ENCODE results near the gene SYT13. TPM values are rescaled to one million over a fixed set of nuclear protein-coding genes. Genes with fewer than 3 reads are reported as not detected.

SYT13 gene
- total RNA-seq, 2 experiments from 2014 or later, result not detected

DNA sequence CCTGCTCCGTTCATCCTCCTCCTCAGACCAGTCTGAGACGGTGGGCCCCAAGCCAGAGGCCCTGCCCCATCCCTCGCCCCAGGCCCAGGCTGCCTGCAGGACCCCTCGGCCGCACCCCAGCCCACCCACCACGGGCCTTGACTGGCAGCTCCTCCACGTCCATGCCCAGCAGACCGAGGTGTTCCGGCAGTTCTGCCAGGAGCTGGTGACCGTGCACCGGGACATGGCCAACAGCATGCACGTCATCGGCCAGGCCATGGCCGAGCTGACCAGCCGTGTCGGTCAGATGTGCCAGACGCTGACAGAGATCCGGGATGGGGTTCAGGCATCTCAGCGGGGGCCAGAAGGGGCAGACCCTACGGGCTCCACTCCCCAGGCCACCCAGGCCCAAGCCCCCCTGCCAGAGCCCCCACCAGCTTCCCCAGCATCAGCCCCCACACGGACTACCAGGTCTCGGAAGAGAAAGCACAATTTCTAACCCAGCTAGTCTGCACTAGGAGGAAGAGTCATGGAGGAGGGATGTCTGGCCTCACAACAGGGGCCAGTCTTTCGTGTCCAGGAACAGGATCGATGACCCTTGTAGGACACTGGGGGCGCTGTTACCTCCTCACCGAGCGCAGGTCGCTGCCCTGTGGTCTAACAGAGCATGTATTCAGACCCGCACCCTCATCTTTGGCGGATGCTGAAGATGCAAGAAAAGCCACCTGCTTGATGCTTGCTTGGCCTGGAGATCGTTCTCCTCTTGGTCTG, 73.4 kb downstream of the SYT13 start:
- CTCF ChIA-PET, result no interaction called here

DNA sequence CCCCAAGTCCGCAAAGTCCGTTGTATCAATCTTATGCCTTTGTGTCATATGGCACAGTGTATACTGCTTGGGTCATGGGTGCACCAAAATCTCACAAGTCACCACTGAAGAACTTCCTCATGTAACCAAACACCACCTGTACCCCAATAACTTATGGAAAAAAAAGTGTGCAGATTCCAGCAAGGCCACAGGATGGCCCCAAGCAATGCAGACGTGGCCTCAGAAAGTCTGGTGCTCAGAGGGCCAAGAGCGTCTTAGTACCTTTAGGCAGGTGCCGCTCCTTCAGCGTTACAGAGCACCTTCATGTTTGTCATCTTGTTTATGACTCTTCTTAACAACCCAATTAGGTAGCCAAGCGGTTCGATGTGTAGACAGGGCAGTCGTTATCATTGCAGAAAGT, 74.4 kb downstream of the SYT13 start:
- H3K27ac Mint-ChIP-seq, result no peak overlapping the region
- no peaks in the 10 kb centered on the region for H3K9me3 Mint-ChIP-seq (ENCODE audit: low read depth)
- ATAC-seq (no peak), DNase-seq (no peak)
- no peaks in the 10 kb centered on the region for H3K36me3 Mint-ChIP-seq
- CTCF ChIA-PET, result no interaction called here
- no peaks in the 10 kb centered on the region for H3K27me3 Mint-ChIP-seq
- no peak overlapping the region for H3K4me3 Mint-ChIP-seq
- peaks cover 15% of the 10 kb centered on the region for H3K4me1 Mint-ChIP-seq

More for the DNA sequence above, 73.4 kb downstream of the SYT13 start:
- no peak for ATAC-seq
- Mint-ChIP-seq H3K36me3 (no peaks in the 10 kb centered on the region), H3K4me1 (peaks cover 15% of the 10 kb centered on the region), H3K9me3 (ENCODE audit: low read depth) (no peaks in the 10 kb centered on the region), H3K27ac (no peak overlapping the region), H3K27me3 (no peaks in the 10 kb centered on the region), H3K4me3 (no peak overlapping the region)
- no peak for DNase-seq

DNA sequence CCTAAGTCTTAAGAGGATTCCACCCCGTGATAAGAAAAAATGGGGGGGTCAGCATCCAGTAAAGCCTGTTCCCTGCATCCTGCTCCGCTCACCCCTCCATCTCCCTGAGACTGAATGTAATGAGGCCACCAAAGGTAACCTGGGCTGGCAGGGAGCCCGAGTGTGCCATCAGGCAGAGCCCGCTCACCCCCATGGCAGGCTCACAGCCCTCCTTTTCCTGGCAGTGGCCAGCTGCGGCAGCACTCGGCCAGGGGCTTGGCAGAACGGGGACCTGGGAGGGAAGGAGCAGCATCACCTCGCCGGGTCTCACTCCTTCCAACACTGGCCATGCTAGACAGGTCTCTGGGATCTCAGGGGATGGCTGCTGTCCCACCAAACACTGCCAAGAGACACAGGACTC, 75.3 kb downstream of the SYT13 start:
- Mint-ChIP-seq H3K4me1 (peaks cover 15% of the 10 kb centered on the region), H3K4me3 (no peak overlapping the region), H3K9me3 (ENCODE audit: low read depth) (no peaks in the 10 kb centered on the region), H3K27ac (no peak overlapping the region), H3K36me3 (no peaks in the 10 kb centered on the region), H3K27me3 (no peaks in the 10 kb centered on the region)
- CTCF ChIA-PET, result no interaction called here
- ATAC-seq, result no peak
- no peak for DNase-seq

DNA sequence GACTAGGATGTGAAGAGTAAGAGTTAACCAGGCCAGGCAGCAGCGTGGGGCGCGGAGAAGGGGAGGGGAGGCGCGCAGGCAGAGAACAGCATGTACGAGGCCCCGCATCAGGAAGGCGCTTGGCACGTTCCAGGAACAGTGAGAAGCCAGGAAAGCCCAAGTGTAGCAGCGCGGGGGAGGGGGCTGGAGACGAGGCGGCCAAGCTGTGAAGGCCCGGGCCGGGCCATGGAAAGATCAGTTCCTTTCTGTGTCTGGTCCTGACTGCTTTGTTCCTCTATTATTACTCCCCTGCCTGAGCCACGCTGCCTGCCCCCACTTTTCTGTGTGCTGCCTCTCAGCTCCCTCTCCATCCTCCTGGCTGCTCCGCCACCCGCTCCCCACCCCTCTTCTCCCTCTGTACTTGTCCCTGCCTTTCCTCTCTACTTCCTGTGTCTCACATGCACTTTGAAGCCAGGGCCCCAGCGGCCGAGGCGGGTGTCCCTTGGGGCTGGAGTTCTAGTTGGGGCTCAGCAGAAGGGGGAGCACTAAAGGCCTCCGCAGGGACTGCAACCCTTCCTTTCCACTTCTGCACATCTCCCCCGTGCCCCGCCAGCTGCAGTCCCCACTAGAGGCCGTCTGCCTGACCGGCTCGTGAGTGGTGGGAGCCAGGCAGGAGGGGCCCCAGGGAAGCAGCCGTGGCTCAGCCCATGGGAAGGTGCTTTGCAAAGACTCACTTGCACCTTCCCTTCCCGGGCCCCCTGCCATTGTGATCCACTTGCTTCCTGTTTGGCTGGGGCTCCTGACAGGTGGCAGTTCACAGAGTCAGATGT, 76.0 kb downstream of the SYT13 start:
- Mint-ChIP-seq H3K9me3 (ENCODE audit: low read depth) (no peaks in the 10 kb centered on the region), H3K4me3 (no peak overlapping the region), H3K36me3 (no peaks in the 10 kb centered on the region), H3K4me1 (peaks cover 8% of the 10 kb centered on the region), H3K27ac (no peak overlapping the region), H3K27me3 (no peaks in the 10 kb centered on the region)
- ATAC-seq (no peak), DNase-seq (no peak)
- CTCF ChIA-PET, result no interaction called here

DNA sequence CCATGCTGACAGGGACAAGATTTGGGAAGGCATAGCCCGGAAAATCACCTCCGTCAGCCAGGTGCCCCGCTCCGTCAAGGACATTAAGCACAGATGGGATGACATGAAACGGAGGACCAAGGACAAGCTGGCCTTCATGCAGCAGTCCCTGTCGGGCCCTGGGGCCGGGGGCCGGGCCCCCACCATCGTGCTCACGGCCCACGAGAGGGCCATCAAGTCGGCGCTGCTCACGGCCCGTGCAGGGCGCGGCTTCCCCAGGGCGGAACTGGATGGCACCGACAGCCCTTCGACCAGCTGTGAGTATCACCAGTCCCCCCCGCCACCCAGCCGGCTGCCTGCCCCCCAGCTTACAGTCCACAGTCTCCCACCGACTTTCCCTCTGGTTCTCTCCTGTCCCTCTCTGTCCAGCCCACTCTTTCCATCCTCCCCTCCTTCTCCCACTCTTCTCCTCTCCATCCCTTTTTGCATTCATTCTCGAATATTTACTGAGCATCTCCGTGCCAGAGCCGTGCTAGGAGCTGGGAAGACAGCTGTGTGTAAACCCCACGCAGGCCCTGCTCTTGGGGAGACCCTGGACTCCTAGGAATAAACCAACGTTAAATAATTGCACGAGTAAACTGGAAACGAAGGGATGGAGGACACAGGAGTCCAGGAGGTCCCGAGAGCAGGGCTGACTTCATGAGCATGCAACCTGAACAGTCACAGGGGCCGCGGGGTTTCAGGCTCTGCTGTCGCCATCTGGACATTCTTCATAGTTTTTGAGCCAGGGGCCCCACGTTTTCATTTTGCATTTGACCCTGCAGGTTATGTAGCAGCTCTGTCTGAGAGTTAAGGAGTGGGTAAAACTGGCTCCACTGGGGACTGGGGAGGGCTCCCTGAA, 76.9 kb downstream of the SYT13 start:
- CTCF ChIA-PET, result no interaction called here
- no peak overlapping the region for H3K4me3 Mint-ChIP-seq
- H3K4me1 Mint-ChIP-seq, result peaks cover 2% of the 10 kb centered on the region
- no peaks in the 10 kb centered on the region for H3K36me3 Mint-ChIP-seq
- H3K9me3 Mint-ChIP-seq (ENCODE audit: low read depth), result no peaks in the 10 kb centered on the region
- ATAC-seq (no peak), DNase-seq (no peak)
- H3K27me3 Mint-ChIP-seq, result no peaks in the 10 kb centered on the region
- H3K27ac Mint-ChIP-seq, result no peak overlapping the region

DNA sequence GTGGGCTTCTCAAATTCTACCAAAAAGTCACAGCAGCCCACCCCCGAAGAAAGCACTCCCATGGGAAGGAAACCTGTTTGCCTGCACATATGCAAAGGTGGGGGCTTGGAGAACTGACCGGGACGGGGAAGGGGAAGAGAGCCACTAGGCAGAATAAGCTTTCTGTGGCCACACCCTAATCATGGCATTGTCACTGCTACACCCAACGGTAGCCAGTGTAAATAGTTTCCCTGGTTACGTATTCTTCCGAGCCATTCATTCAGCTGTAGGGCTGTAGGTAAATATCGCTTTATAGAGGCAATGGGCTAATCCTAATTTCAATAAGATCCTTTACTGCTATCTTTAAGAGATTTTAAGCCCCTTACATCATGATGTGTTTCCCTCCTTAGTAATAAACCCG, 78.0 kb downstream of the SYT13 start:
- no peaks in the 10 kb centered on the region for H3K27me3 Mint-ChIP-seq
- CTCF ChIA-PET, result no interaction called here
- DNase-seq (no peak), ATAC-seq (no peak)
- H3K4me3 Mint-ChIP-seq, result no peak overlapping the region
- H3K9me3 Mint-ChIP-seq (ENCODE audit: low read depth), result no peaks in the 10 kb centered on the region
- H3K36me3 Mint-ChIP-seq, result no peaks in the 10 kb centered on the region
- peaks cover 2% of the 10 kb centered on the region for H3K4me1 Mint-ChIP-seq
- no peak overlapping the region for H3K27ac Mint-ChIP-seq

DNA sequence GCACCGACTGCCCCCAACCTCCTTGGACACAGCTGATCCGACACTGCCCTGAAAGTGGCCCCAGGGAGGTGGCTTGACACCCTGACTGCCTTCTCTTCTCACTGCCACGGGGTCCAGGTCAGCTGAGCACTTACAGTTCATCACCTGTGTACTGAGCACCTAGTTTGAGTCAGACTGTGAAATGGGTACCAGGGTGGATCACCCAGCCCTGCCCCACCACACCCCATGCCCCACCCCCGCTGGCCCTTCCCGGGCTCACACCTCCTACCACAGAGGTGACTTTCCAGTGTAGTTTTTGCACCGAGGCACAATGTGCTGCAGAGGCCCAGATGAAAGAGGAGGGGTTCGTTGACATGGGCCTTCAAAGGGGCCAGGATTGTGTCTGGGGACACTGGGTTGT, 80.2 kb downstream of the SYT13 start:
- Mint-ChIP-seq H3K27ac (no peak overlapping the region), H3K9me3 (ENCODE audit: low read depth) (no peaks in the 10 kb centered on the region), H3K4me3 (no peak overlapping the region), H3K36me3 (peaks cover 2% of the 10 kb centered on the region), H3K27me3 (no peaks in the 10 kb centered on the region), H3K4me1 (peaks cover 4% of the 10 kb centered on the region)
- CTCF ChIA-PET, result no interaction called here
- no peak for DNase-seq
- no peak for ATAC-seq

DNA sequence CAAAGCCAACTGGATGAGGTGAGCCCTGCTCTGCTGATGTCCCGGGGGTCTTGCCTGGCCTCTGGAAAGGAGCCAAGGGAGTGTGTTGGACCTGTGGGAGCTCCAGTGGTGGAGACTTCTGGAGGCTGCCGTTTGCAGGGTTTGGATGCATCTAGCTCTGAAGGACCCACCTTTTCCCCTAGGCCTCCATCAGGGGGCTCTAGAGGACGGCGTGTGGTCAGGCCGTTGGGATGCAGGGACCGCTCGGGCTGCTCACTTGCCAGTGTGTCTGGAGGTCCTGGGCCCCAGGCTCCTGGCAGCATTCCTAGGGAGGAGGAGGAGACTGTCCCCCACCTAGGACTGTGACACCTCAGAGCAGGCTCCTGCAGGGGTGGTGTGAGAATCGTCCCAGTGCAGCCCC, 81.4 kb downstream of the SYT13 start:
- H3K9me3 Mint-ChIP-seq (ENCODE audit: low read depth), result no peaks in the 10 kb centered on the region
- H3K4me1 Mint-ChIP-seq, result peaks cover 4% of the 10 kb centered on the region
- H3K4me3 Mint-ChIP-seq, result no peak overlapping the region
- ATAC-seq (no peak), DNase-seq (no peak)
- H3K27ac Mint-ChIP-seq, result no peak overlapping the region
- no peaks in the 10 kb centered on the region for H3K27me3 Mint-ChIP-seq
- H3K36me3 Mint-ChIP-seq, result peaks cover 2% of the 10 kb centered on the region
- CTCF ChIA-PET, result no interaction called here

DNA sequence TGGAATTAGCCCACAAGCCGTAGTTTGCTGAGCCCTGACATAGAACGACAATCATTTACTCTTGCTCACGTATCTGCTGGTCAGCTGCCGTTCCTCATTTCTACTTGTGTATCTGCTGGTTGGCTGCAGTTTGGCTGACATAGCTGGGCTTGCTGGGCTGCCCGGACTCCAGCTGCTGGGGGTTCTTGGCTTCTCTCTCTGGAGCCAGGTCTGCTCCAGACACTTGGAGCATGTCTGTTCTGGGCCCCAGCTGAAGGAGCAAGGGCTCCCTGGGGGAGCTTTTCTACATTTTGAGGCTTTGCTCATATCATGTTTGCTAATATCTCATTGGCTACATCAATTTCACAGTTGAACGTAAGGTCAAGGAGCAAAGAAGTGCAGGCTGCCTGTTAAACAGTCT, 92.4 kb downstream of the SYT13 start:
- no peaks in the 10 kb centered on the region for H3K27me3 Mint-ChIP-seq
- H3K36me3 Mint-ChIP-seq, result no peaks in the 10 kb centered on the region
- no peak for DNase-seq
- no peaks in the 10 kb centered on the region for H3K4me1 Mint-ChIP-seq
- no peak overlapping the region for H3K27ac Mint-ChIP-seq
- CTCF ChIA-PET, result interaction anchor here (1.2 kb wide), 2 partner anchors 84 to 88 kb away, joined by 3 read pairs; no protein-coding TSS in a partner anchor
- no peaks in the 10 kb centered on the region for H3K9me3 Mint-ChIP-seq (ENCODE audit: low read depth)
- ATAC-seq, result no peak
- H3K4me3 Mint-ChIP-seq, result no peak overlapping the region

Other genes with a start within 250 kb of the SYT13 start
- gene PRDM11, start 139.7 kb downstream of the SYT13 start, total RNA-seq, result 1 to 10 TPM; 2.5 to 4.6 TPM

Data from activated CD8-positive, alpha-beta memory T cell treated with anti-CD3 and anti-CD28 coated beads, Interleukin-2, amount 10 ng/mL, durations not matched to agents 7 days and 5 days (primary cell).